Urothelium cell line (cell line): ENCODE measurements around the gene DOCK1.

ENCODE experiments used
- DNase-seq: peaks from one replicate; pipeline ENCODE4 v3.0.0; 2011; ENCODE audit warnings: low spot score, mixed read lengths
- FAIRE-seq: peaks from 2 replicates; lab custom pipeline; 2011; peaks lifted over from hg19 to GRCh38; lab: Jason Lieb, UNC

Gene DOCK1

DNA sequence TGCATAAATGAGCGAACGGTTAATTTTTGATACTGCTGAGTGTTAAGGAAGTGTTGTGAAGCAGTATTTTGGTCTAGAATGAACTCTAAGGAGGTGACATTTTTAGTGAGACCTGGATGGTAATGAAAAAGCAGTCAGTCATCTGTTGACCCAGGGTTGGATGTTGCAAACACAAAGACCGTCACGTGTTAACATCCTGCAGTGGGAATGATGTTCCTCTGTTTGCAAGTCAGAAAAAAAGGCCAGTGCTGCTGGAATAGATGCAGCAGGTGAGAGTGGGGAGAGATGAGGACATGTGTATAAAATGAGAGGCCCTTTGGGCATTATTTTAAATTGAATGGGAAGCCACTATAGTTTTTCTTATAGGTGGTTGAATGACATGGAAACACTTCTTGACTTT is 251.9 kb downstream of the DOCK1 start:
- DNase-seq (no peak), FAIRE-seq (no peak)

DNA sequence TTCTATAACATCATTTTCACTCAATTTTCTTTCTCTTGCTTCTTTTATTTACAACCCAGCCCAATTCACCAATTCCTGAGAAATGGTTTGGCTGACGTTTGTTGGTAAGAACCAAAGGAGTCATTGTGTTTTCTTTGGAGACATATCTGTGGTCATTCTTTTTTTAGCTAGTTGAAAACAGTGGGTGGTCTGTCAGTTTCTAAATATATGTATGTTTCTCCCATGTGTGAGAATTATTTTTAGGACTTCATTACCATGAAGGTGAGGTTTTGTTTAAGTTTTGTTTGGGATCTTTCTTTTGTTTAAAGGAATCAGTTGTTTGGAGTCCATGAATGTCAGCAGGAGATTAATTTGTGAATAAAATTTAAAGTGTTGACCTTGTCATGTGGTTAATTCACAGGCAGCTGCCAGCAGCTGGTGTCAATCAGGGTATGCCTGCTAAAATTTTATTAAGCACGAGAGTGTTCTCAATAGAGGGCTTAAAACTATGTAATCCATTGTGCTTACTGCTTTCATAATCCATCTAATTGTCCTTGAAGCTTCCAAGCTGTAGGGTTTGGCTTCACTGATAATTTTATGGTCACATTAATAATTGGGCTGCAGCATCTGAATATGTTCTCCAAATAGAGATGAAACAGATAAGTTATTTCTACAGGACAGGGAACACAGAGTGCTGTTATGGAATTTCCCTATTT is 252.4 kb downstream of the DOCK1 start:
- no peak for FAIRE-seq
- DNase-seq, result no peak

DNA sequence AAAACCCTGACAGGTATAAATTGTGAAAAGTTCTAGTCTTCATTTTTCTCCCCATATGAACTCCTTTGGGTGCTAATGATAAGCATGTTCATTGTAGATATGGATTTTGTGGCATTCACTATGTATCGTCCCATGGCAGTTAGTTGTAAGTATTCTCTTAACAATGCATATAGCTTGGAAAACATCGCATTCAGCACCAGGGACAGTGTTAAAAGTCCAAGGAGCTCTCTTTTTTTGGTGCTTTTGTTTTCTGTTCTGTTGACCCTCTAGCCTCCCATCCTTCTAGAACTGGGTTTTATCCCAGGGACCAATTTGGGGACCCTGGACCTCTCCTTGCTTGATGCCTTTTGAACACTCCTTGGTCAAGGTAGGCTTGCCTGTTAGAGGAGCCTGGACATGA is 253.4 kb downstream of the DOCK1 start:
- DNase-seq (no peak), FAIRE-seq (no peak)

DNA sequence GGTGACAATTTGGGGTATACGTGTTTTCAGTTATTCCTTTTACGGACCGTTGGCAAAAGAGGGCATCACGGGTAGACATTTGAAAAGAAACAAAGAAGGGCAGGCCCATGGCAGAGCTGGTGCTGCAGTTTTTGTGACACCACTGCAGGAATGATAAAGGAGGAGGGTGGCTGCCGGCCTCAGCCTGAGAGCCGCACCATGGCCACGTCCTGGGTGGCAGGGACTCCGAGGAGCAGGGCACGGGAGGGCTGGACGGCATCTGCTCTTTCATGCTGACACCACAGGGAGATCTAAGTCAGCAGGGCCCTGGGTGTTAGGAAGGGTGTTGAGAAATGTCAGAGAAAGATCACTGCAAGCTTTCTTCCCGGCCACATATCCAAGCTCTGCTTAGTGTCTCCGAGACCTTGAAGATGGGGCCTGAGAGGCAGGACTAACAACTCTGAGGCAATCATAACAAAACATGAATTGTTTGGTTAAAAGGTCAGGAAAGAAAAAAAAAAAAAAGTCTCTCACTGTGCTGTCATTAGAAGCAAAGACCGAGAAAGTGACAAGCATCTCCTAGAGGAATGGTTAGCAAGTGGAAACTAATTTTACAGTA is 254.5 kb downstream of the DOCK1 start:
- DNase-seq (no peak), FAIRE-seq (no peak)

DNA sequence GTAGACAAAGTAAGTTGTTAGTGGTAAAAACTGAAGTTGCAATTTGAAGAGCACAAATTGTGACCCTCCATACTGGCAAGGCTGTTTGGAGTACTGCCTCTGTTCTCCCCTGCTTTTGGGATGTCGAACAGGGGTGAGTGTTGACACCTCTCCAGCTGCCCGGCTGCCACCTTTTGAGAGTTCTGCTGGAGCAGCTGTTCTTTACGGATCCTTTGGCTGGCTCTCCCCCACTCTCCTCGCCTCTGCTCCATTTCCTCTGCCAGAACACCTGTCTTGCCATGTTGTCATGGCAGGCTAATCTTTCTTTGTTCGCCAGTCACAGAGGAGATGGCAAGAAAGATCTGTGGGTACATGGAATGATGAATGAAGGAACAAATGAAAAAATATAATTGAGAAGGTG is 256.3 kb downstream of the DOCK1 start:
- DNase-seq, result no peak
- no peak for FAIRE-seq

DNA sequence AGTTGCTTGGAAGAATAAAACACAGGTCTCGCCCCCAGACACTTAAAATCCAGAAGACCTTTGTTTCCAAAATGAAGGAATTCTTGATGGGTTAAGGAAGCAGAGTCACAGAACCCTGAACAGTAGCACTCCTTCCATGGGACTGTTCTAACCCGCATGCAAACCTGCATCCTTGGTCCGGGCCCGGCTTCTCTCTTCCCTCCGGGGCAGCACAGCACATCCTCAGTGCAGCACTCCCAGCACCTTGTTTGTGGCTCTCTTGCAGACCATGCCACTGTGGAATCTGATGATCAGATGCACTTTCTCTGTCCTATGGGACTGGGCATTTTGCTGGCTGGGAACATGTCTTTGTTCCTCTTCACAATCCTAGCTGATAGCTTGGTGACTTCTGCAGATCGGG is 257.6 kb downstream of the DOCK1 start:
- FAIRE-seq (no peak), DNase-seq (no peak)

DNA sequence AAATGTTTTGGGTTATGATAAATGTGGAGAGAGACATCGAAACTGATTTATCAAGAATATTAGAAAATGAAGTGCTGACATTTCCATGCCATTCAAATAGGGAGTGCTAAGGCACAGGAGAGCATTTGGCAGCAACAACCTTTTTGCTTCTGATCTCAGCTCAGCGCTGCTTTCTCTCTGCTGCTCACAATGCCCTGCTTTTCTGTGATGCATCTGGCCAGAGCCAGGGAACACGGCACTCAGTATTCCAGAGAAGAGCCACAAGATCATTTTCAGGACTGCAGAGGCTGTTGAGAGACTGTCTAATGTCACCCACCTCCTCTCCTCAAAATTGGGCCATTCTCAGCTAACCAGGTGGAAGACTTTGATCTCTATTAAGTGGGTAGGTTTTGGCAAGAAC is 263.0 kb downstream of the DOCK1 start:
- FAIRE-seq (no peak), DNase-seq (no peak)

DNA sequence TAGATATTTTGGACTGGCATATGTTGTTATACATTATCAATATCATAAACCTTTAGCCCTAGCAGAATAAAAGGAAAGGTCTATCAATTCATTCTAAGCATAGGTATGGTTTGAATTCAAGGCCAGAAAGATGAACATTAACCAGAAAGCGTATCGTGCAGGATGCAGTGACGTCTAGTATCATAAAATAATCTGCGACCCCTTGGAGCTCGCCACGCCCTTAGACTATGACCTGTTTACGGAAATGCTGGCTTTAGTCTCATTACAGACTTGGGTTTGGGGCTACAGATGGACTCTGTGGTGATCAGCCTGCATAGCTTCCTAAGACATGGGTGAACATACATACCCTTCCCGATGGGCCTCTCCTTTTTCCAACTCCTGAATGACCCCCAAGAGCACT is 269.6 kb downstream of the DOCK1 start:
- DNase-seq (no peak), FAIRE-seq (no peak)

DNA sequence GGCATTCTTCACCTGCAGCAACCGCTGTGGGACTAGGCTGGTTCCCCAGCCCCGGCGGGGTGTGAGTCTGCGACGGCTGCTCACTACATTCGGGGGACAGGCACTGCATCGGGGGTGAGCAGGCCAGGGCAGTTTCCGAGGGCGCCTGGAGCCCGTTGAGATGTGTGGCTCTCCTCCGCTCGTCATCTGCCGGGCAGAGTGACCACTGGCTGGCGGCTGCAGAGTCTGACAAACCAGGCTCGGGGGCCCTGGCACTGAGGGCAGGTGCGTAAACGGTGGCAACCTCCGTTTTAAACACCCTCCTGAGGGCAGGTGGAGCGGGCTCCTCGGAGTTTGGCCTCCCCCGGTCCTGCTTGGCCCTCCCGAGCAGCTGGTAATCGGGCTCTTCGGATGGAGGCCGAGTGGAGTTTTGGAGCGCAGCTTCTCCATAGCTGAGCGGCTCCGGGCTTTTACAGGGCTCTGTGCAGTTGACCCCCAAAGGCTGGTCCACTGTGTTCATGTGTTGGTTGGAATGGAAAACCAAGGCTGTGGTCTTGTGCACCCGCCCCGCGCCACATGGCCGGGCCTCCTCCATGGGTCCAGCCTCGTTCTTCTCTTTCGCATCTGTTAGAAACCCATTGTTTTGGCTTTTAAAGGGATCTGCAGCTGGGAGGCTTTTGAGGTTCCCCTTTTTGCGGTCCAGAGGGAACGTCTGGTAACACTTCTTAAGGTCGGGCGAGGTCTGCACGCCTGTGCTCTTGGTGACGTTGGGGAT is 270.3 kb downstream of the DOCK1 start:
- FAIRE-seq (no peak), DNase-seq (no peak)

DNA sequence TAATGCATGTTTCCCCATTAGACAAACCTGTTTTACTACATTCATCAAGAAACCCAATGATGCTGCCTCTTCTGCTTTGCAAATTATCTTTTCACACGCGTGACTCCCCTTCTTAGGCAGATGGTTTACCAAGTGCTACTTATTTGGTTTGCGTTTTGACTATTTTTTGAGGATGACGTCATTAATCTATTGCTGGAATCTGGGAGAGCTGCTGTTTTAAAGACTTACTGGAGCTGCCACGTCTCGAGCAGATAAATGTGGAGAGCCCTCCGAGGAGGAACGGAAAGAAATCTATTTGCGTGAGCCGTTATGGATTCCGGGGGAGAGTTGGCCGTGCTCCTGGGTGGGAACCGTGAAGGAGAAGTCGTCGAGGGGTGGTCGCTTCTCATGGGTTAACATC is 271.4 kb downstream of the DOCK1 start:
- no peak for DNase-seq
- no peak for FAIRE-seq

DNA sequence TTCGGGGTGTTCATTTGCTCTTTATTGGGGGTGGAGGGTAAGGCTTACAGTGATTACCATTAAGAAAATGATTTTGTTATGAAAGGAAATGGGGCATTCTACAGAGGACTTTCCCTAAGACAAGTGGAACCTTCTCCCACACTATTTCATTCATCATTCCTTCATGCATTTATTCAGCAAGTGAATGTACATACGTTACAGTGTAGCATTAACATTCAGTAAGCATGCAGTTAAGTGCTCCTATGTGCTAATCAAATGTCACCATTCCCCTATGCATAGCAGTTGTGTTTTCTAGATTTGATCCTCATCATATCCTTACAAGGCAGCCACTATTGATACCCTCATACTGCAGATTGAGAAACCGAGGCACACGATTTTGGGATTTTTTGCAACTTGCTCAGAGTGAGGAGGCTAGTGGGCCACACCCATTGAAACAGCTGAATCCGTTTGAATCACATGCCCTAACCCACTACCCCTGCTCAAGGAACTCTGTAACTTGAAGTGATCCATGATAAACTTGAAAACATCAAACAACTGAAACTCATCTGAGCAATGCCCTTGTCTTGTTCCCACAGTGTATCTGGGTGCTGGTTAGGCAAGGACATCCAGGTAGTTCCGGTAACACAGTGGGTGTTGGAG is 274.5 kb downstream of the DOCK1 start:
- DNase-seq (no peak), FAIRE-seq (no peak)

DNA sequence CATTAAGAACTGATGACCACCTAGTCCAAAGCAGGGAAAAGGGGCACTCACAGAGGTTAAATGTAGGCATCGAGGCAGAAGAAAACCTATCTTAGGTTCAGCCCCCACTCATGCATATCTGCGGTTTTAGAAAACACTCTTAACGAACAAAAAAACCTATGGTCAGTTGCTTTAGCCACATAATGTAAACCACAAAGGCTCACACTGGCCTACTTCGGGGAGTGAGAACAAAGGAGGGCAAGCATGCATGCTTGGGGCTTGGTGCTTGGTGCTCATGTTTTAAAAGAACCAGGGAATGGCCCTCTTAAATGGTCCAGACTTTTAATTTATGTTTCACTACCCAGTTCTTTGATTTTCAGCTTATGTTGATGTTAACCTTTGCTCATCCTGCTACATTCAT is 276.9 kb downstream of the DOCK1 start:
- FAIRE-seq (no peak), DNase-seq (no peak)

DNA sequence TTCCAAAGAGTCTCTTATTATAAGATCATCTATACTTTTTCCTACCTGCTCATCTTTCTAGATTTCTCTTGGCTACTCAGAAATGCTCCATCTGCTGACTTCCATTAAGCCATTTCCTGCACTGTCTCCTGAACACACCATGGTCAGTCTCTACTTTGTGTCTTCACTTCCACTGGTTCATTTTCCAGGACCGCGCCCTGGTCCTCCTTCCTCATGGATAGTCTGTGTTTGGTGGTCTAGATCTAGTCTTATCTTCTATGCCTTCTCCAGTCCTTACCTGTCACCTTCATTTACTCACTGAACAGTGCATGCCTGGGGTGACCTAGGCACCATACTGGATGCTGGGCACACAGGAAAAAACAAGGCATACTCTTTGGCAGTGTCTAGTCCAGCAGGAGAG is 279.4 kb downstream of the DOCK1 start:
- FAIRE-seq, result no peak

DNA sequence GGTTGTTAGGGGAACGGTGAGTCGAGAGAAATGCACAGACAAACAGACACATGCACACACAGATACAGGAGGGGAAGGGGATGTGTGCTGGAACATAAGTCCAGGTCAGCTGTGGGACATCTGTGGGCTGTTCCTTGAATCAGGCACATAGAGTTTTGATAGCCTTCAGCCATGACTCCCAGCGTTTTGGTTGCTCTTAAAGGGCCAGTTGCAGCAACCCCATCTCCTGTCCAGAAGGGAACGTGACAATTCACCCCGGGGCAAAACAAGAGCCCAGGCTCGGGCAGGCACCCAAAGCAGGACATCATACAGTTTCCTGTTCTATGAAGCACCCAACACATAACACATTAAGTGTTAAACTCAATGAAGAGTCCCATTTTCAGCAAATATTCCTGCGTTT is 281.6 kb downstream of the DOCK1 start:
- FAIRE-seq, result no peak
- no peak for DNase-seq

More for the DNA sequence above, 279.4 kb downstream of the DOCK1 start:
- DNase-seq, result no peak

DNA sequence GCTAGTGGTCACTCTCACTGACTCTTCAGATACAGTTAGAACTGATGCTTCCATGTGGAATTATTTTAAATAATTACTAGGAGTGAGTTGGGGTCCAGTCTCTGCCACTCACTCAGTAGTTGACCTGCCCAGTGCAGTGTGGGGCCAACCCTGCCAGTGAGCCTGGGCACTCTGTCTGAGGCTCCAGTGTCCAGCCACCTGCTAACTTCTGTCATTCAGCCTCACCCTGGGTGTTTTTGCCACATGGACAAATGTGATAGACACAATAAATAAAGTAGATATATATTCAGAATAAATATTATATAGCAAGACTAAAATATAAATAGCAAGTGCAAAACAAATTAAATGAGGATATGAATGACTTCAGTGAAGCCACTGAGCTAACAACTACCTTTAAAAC is 284.0 kb downstream of the DOCK1 start:
- DNase-seq (no peak), FAIRE-seq (no peak)

DNA sequence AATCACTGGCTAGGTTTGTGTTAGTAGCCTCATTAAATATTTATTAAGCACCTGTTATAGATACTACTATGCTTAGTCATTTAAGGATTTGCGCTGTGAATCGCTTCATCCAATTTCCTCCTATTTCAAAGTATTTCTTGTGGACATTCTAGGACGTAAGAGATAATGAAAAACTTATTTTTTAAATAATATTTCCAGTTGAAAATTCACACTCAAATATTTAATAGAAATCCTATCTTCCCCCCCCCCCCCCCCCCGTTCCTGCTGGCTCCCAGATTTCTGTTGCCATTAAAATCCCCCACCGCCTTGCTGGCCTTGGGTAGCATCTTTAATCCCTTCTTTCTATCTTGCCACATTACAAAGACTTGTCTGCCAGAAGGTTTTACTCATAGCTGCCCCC is 285.2 kb downstream of the DOCK1 start:
- FAIRE-seq (no peak), DNase-seq (no peak)

DNA sequence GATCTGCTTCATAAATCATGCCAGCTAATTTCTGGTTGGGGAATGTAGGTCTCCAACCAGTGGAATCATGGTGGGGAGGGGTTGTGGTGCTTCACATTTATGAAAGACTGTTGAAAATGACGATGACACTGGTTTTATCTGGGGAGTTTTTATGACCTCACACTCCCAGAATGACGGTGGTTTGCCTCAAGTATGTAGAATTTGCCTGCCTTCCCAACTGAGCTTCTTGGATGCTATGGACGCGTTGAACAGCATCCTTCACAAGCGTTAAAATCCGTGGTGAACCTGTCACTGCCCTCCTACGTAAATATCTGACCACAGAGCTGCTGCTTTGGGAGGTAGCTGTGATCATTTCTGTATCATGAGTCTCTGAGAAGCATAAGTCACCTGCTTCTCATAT is 287.9 kb downstream of the DOCK1 start:
- no peak for DNase-seq
- no peak for FAIRE-seq

DNA sequence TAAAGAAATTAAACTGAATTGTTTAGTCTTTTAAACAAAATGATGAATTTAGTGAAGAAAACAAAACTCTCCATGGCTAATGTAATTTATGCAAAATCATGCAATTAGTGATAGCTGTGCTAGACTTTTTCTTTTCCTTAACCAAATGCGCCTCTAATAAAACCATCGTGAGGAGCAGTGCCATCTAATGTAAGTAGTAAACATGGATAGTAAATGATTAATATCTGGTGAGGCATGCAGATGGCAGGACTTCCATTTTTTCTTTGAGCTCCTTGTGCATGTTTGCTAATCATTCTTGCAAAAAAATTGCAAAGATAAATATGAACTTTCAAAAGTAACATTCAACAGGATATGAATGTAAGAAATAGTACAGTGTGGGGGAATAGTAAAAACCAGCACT is 288.9 kb downstream of the DOCK1 start:
- DNase-seq (no peak), FAIRE-seq (no peak)

DNA sequence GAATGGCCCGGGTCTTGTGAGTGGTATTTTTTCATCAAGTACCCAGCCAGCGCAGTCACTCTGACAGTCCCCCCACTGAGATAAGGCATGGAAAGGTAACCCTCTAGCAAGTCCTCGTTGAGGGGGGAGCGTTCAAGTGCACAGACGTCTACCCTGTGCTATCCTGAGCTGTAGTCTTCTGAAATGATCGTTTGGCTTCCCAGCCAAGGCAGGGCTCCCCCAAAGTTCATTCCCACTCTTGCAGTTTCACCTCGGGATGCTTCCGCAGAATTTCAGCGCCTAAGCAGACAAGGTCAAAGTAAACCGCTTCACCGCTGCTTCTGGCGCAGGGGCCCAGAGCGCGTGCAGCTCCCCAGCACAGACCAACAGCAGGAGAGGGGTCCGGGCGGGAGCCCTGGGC is 289.4 kb downstream of the DOCK1 start:
- no peak for FAIRE-seq
- no peak for DNase-seq

DNA sequence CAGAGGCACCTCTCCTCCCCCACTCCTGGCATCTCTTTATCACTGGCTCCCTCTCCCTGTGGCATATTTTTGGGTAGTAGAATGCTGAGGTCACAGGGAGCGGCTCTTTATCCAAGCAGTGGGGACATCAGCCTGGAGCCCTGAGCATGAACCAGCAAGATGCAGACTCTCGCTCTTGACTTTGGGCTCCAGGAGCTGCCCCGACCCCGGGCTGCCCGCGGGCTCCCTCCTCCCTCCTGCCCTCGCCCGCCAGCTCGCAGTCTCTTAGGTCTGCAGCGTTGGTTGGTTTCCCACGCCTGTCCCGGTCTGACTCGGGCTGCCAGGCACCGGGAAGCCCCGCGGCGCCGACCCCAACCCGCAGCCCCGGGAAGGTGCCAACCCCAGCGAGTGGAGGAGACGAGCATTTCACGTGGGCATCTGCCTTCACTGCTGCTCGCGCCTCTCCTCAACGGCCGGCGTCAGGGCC is 289.8 kb downstream of the DOCK1 start:
- FAIRE-seq, result no peak
- no peak for DNase-seq

DNA sequence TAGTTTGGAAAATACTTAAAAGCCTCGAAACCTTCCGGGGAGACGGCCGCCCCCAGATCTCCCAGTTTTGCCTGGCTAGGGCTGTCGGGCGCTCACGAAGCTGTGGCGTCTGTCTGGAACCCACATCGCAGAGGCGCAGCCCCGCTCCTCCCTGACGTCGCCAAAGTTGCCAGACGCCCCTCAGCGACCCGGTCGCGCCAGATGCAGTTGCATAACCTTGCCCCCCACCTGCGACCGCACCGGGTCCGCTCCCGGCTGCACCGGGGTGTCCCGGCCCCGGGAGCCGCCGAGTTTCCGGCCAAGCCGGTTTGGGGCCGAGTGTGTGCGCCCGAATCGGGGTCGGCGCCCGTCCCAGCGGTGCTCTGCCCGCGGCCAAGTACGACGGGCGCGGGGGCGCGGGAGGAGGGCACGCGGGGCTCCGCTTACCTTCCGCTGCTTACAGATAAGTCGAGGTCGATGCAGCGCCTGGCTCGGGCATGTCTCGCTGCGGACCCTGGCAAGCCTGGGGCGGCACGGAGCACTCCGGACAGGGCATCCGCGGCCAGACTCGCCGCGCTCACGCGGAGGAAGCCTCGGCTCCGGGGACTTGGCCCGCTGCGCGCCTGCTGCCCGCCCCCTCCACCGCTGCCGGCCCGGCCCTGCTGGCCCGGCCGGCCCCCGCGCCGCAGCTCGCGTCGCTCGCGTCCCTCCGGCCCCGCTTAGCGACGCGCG is 290.5 kb downstream of the DOCK1 start:
- DNase-seq, result no peak
- FAIRE-seq, result no peak
